K562 (cell line): ENCODE measurements around the gene CDK5R1. TPM values are rescaled to one million over a fixed set of nuclear protein-coding genes. Genes with fewer than 3 reads are reported as not detected.

ENCODE experiments used
- ATAC-seq: fragments of 200-7000 bp; cut with Tn5 transposase; 3 replicates; pipeline ENCODE4 v1.9.1; 2020; ENCODE audit warnings: moderate library complexity
- BruUV-seq: library from RNA; stranded (reverse); fragments of 400-500 nt; replicated peaks from 2 replicates; lab custom pipeline; 2021; lab: Mats Ljungman, UMichigan
- CTCF ChIA-PET: fragments of 300-600 bp; formaldehyde crosslinking; extraction: SDS; loops from one replicate; lab custom pipeline; 2021; ENCODE audit warnings: low intra/inter-chr PET ratio; lab: Yijun Ruan, JAX
- POLR2A ChIA-PET: fragments of 300-600, 350-650 bp; sonication (Branson Sonifier 250); formaldehyde crosslinking; extraction: SDS; loops from one replicate; lab custom pipeline; 2021; ENCODE audit warnings: antibody characterized with exemption, inconsistent platforms; lab: Yijun Ruan, JAX
- DNase-seq, 4 experiments: peaks; one replicate each; pipeline versions ENCODE4 v3.0.0 to v3.0.0-alpha.2; 2011 to 2018; ENCODE audit warnings: low spot score in 3 of 4, mixed read lengths in 3 of 4; ENCODE audit errors: extremely low read depth in 1 of 4
- FAIRE-seq: peaks from 2 replicates; lab custom pipeline; 2011; peaks lifted over from hg19 to GRCh38; lab: Jason Lieb, UNC
- H2AFZ ChIP-seq: 2 replicates; pipeline ENCODE4 v1.6.0; 2011; ENCODE audit warnings: low read depth, low read length, control low read depth, inconsistent platforms
- H3K27ac ChIP-seq: fragments of 200-600 bp; 3 replicates; pipeline ENCODE4 v1.8.0; 2011; ENCODE audit warnings: low read depth, mild to moderate bottlenecking, control low read depth, inconsistent platforms, low read length, moderate library complexity, mixed read lengths; ENCODE audit errors: extremely low read depth
- H3K27me3 ChIP-seq, 2 experiments: fragments of 300-600 bp in 1 of 2; 2 replicates in 1 of 2; 3 replicates in 1 of 2; pipeline versions ENCODE4 v1.6.0 to v1.8.0; 2011; ENCODE audit warnings: inconsistent platforms in 2 of 2, low read length in 2 of 2, mild to moderate bottlenecking in 1 of 2, mixed read lengths in 1 of 2, moderate library complexity in 1 of 2; ENCODE audit not compliant: control insufficient read depth in 2 of 2, insufficient read depth in 2 of 2
- H3K36me3 ChIP-seq: fragments of 300-600 bp; 3 replicates; pipeline ENCODE4 v1.8.0; 2011; ENCODE audit warnings: mild to moderate bottlenecking, low read length, inconsistent platforms; ENCODE audit not compliant: control insufficient read depth, insufficient read depth
- H3K4me1 ChIP-seq, 2 experiments: fragments of 200-600 bp in 1 of 2; replicated peaks in 1 of 2; 2 replicates in 1 of 2; 3 replicates in 1 of 2; pipeline versions ENCODE4 v1.5.1 to v1.8.0; 2011; ENCODE audit warnings: inconsistent platforms in 2 of 2, low read length in 2 of 2, mild to moderate bottlenecking in 1 of 2, mixed read lengths in 1 of 2, moderate library complexity in 1 of 2; ENCODE audit not compliant: control insufficient read depth in 2 of 2, insufficient read depth in 2 of 2
- H3K4me2 ChIP-seq: 2 replicates; pipeline ENCODE4 v1.6.1; 2011; ENCODE audit warnings: low read length, control low read depth, inconsistent platforms, mixed read lengths; ENCODE audit not compliant: insufficient read depth
- H3K4me3 ChIP-seq: fragments of 200-600 bp; sonication (generic), shearing (Covaris generic); 2 replicates; pipeline ENCODE4 v1.5.1; 2016; ENCODE audit warnings: control low read depth, inconsistent platforms
- H3K79me2 ChIP-seq: fragments of 200-600 bp; 3 replicates; pipeline ENCODE4 v1.8.0; 2011; ENCODE audit warnings: low read length, inconsistent platforms; ENCODE audit not compliant: control insufficient read depth, insufficient read depth
- H3K9ac ChIP-seq, 2 experiments: 2 replicates each; pipeline versions ENCODE4 v1.6.0 to v1.6.1; 2011; ENCODE audit warnings: low read depth in 2 of 2, low read length in 2 of 2, control low read depth in 1 of 2, inconsistent platforms in 1 of 2, mild to moderate bottlenecking in 1 of 2, mixed read lengths in 1 of 2; ENCODE audit not compliant: insufficient read depth in 1 of 2
- H3K9me1 ChIP-seq: one replicate; pipeline ENCODE4 v1.6.0; 2011; ENCODE audit warnings: inconsistent platforms, mild to moderate bottlenecking, low read length, moderate library complexity; ENCODE audit not compliant: control insufficient read depth, insufficient read depth
- H3K9me3 ChIP-seq: replicated peaks from 2 replicates; pipeline ENCODE4 v1.5.1; 2011; ENCODE audit warnings: low read depth, low read length, inconsistent platforms; ENCODE audit not compliant: control insufficient read depth, insufficient read depth
- H4K20me1 ChIP-seq: replicated peaks from 2 replicates; pipeline ENCODE4 v1.6.1; 2011; ENCODE audit warnings: low read length, inconsistent platforms, mixed read lengths; ENCODE audit not compliant: control insufficient read depth, insufficient read depth
- KLF6 ChIP-seq: fragments of 250-450 bp; sonication (Bioruptor Pico); IDR thresholded peaks from 2 replicates; pipeline ENCODE4 v1.4.0; 2020; ENCODE audit warnings: mild to moderate bottlenecking, moderate library complexity, borderline replicate concordance
- MTA3 ChIP-seq: fragments of 450-650 bp; formaldehyde crosslinking; IDR thresholded peaks from 2 replicates; pipeline ENCODE4 v1.6.1; 2017; ENCODE audit warnings: mild to moderate bottlenecking, borderline replicate concordance
- PCBP1 ChIP-seq: fragments of 200-400 bp; formaldehyde crosslinking; IDR thresholded peaks from 2 replicates; pipeline ENCODE4 v1.6.1; 2018; ENCODE audit warnings: mild to moderate bottlenecking, low read depth, low read length; ENCODE audit not compliant: poor library complexity, severe bottlenecking
- PML ChIP-seq: IDR thresholded peaks from 2 replicates; pipeline ENCODE4 v1.6.1; 2012; ENCODE audit warnings: low read length, inconsistent platforms
- RBFOX2 ChIP-seq: fragments of 200-400 bp; formaldehyde crosslinking; IDR thresholded peaks from 2 replicates; pipeline ENCODE4 v1.6.1; 2017; ENCODE audit warnings: low read depth, mild to moderate bottlenecking, low read length, moderate library complexity
- TAL1 ChIP-seq: fragments of 450-650 bp; IDR thresholded peaks from 2 replicates; pipeline ENCODE4 v1.6.1; 2016; ENCODE audit warnings: mild to moderate bottlenecking
- ZBTB1 ChIP-seq: sonication (generic); formaldehyde crosslinking; IDR thresholded peaks from 2 replicates; pipeline ENCODE4 v1.8.1; 2023; ENCODE audit warnings: missing genetic modification reagents, low read depth, mild to moderate bottlenecking, borderline replicate concordance
- ZFP36 ChIP-seq: fragments of 150-350 bp; IDR thresholded peaks from 2 replicates; pipeline ENCODE4 v1.6.1; 2018; ENCODE audit warnings: low read length, low read depth; ENCODE audit not compliant: partially characterized antibody
- ZNF124 ChIP-seq: sonication (generic); formaldehyde crosslinking; IDR thresholded peaks from 2 replicates; pipeline ENCODE4 v1.8.1; 2022; ENCODE audit warnings: missing genetic modification reagents
- WGBS: fragments of 100-300 bp; shearing (Covaris generic); methylation state at CpG from one replicate; pipeline ENCODE4 v1.1.6; 2016; ENCODE audit warnings: low coverage, mixed read lengths; ENCODE audit not compliant: insufficient coverage; ENCODE audit errors: missing lambda C conversion rate; 5-methylcytosine and 5-hydroxymethylcytosine counted together
- in situ Hi-C: fragments of 300-500 bp; cut with MboI; formaldehyde crosslinking; loops from 4 replicates; pipeline ENCODE4 v1.15.0; 2018; ENCODE audit warnings: inconsistent platforms, mixed read lengths
- intact Hi-C: fragments of 100-400 bp; cut with micrococcal nuclease; formaldehyde crosslinking; loops from 2 replicates; pipeline ENCODE4 v1.14.2; 2022
- polyA plus RNA-seq, 8 experiments: library from polyadenylated mRNA; depleted of rRNA in 4 of 8; stranded (reverse) in 5 of 8; unstranded in 3 of 8; fragments of >200 nt; fragmentation: Nextera tagmentation in 2 of 8; fragmentation: Illumina TruSeq in 1 of 8; extraction: Ambion mirVana in 2 of 8; extraction: Trizol in 1 of 8; gene quantifications; 2 replicates each; pipeline versions ENCODE4 v1.2.1 to v1.2.3, GENCODE V29; 2011 to 2014; ENCODE audit warnings: inconsistent platforms in 1 of 8, missing spikeins in 1 of 8
- total RNA-seq, 7 experiments: library from RNA; depleted of rRNA in 6 of 7; stranded (reverse); fragments of >200 nt in 6 of 7; fragmentation: Illumina TruSeq in 2 of 7; extraction: Trizol in 2 of 7; gene quantifications; 2 replicates each; pipeline versions ENCODE4 v1.2.1 to v1.2.3, GENCODE V29; 2011 to 2021; ENCODE audit warnings: low replicate concordance in 1 of 7
- TF ChIP-seq, protein P1 (sequence below): fragments of 250-450 bp; sonication (Bioruptor Pico); IDR thresholded peaks from 2 replicates; pipeline ENCODE4 v1.4.0; 2020; ENCODE audit warnings: mild to moderate bottlenecking

Gene CDK5R1
- total and polyA plus RNA-seq, 9 of the 15 experiments (the other 6 are each of a cell fraction or from before 2014, with no cell fraction given): 0.10 to 4.8 (median 2.3) TPM

GRCh38 chr17:32513579-32513978 lies 26.8 kb downstream of the CDK5R1 start:
- H3K9ac ChIP-seq: no peak overlapping the region
- no peak for DNase-seq
- no peak for TF ChIP-seq PML
- TF ChIP-seq, all 486 proteins: peak for 0
- Histone ChIP-seq H3K36me3 (no peaks in the 10 kb centered on the region), H3K79me2 (no peaks in the 10 kb centered on the region), H3K9me1 (no peaks in the 10 kb centered on the region), H3K4me1 (peaks cover 0 to 4% of the 10 kb centered on the region in 2 experiments; a peak in 1 of 5 replicates), H3K4me2 (no peak overlapping the region), H4K20me1 (no peaks in the 10 kb centered on the region), H3K27me3 (no peaks in the 10 kb centered on the region), H3K9me3 (no peaks in the 10 kb centered on the region), H2AFZ (no peak overlapping the region), H3K4me3 (no peak overlapping the region), H3K27ac (no peak overlapping the region)
- CTCF ChIA-PET: no interaction called here
- 4% methylated on average over 3 of the region's 3 CpGs for WGBS
- ATAC-seq (no peak), FAIRE-seq (no peak)
- in situ Hi-C loops: no loop called here
- BruUV-seq: no TSS peak
- POLR2A ChIA-PET: interaction anchor here (0.6 kb wide), 1 partner anchor 140 kb away, joined by 3 read pairs; no protein-coding TSS in a partner anchor
- intact Hi-C loops: no loop called here

GRCh38 chr17:32514606-32515005 lies 27.8 kb downstream of the CDK5R1 start:
- CTCF ChIA-PET: no interaction called here
- Histone ChIP-seq H3K27me3 (no peaks in the 10 kb centered on the region), H4K20me1 (no peaks in the 10 kb centered on the region), H3K4me3 (no peak overlapping the region), H3K27ac (no peak overlapping the region), H3K9me1 (no peaks in the 10 kb centered on the region), H3K36me3 (no peaks in the 10 kb centered on the region), H3K4me1 (peaks cover 0 to 4% of the 10 kb centered on the region in 2 experiments; a peak in 1 of 5 replicates), H3K4me2 (no peak overlapping the region), H3K79me2 (no peaks in the 10 kb centered on the region), H3K9ac (no peak overlapping the region), H2AFZ (no peak overlapping the region), H3K9me3 (no peaks in the 10 kb centered on the region)
- TF ChIP-seq ZBTB1 (CRISPR knock-in tag) (no peak), RBFOX2 (no peak), MTA3 (no peak), ZFP36 (no peak), ZNF124 (CRISPR knock-in tag) (no peak), KLF6 (CRISPR knock-in tag) (no peak), TAL1 (no peak), PCBP1 (no peak)
- TF ChIP-seq, protein P1, sequence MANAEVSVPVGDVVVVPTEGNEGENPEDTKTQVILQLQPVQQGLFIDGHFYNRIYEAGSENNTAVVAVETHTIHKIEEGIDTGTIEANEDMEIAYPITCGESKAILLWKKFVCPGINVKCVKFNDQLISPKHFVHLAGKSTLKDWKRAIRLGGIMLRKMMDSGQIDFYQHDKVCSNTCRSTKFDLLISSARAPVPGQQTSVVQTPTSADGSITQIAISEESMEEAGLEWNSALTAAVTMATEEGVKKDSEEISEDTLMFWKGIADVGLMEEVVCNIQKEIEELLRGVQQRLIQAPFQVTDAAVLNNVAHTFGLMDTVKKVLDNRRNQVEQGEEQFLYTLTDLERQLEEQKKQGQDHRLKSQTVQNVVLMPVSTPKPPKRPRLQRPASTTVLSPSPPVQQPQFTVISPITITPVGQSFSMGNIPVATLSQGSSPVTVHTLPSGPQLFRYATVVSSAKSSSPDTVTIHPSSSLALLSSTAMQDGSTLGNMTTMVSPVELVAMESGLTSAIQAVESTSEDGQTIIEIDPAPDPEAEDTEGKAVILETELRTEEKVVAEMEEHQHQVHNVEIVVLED (CRISPR knock-in tag): no peak
- no TSS peak for BruUV-seq
- POLR2A ChIA-PET: no interaction called here
- in situ Hi-C loops (no loop called here), intact Hi-C loops (no loop called here)
- WGBS: 57% methylated on average over 4 of the region's 4 CpGs
- no peak for DNase-seq
- FAIRE-seq: no peak
- ATAC-seq: no peak
